Glutamatergic neuron (in vitro differentiated cells): Measurements from ENCODE around the gene MRFAP1. TPM values are rescaled to one million over a fixed set of nuclear protein-coding genes. Genes with fewer than 3 reads are reported as not detected.

Experiments used
- DNase-seq: peaks from one replicate; pipeline ENCODE4 v3.0.0; 2022
- H3K27ac Mint-ChIP-seq: one replicate; pipeline ENCODE4 v1.8.0; 2020; ENCODE audit warnings: mild to moderate bottlenecking, mixed read lengths, inconsistent platforms; ENCODE audit not compliant: unreplicated experiment
- H3K27me3 Mint-ChIP-seq: one replicate; pipeline ENCODE4 v1.8.0; 2020; ENCODE audit warnings: mild to moderate bottlenecking, moderate library complexity, mixed read lengths, inconsistent platforms; ENCODE audit not compliant: unreplicated experiment
- H3K36me3 Mint-ChIP-seq: one replicate; pipeline ENCODE4 v1.8.0; 2020; ENCODE audit warnings: mild to moderate bottlenecking, mixed read lengths, inconsistent platforms; ENCODE audit not compliant: unreplicated experiment
- H3K4me1 Mint-ChIP-seq: one replicate; pipeline ENCODE4 v1.8.0; 2020; ENCODE audit warnings: mild to moderate bottlenecking, low read depth, mixed read lengths, inconsistent platforms; ENCODE audit not compliant: unreplicated experiment
- H3K4me3 Mint-ChIP-seq: one replicate; pipeline ENCODE4 v1.8.0; 2020; ENCODE audit warnings: mild to moderate bottlenecking, mixed read lengths, inconsistent platforms; ENCODE audit not compliant: unreplicated experiment
- H3K9me3 Mint-ChIP-seq: one replicate; pipeline ENCODE4 v1.8.0; 2020; ENCODE audit warnings: mild to moderate bottlenecking, moderate library complexity, mixed read lengths, inconsistent platforms; ENCODE audit not compliant: unreplicated experiment
- CTCF ChIP-seq: fragments of 200-600 bp; sonication (generic); IDR thresholded peaks from one replicate; pipeline ENCODE4 v1.5.0; 2021; ENCODE audit not compliant: partially characterized antibody, unreplicated experiment
- total RNA-seq: library from RNA; stranded (reverse); fragmentation: NEBNext Ultra II Directional; extraction: Animal tissue kit (Norgen Biotek cat#: 25700); gene quantifications from one replicate; pipeline ENCODE4 v1.2.1, GENCODE V29; 2021; ENCODE audit not compliant: unreplicated experiment

MRFAP1 gene
- total RNA-seq, 1 donor from 2014 or later: 226 TPM

GRCh38 chr4:6619116-6619465 lies 21.4 kb upstream of the MRFAP1 start:
- Mint-ChIP-seq H3K9me3 (peaks cover 12% of the 10 kb centered on the region), H3K27ac (no peak overlapping the region), H3K4me3 (no peak overlapping the region), H3K27me3 (peaks cover 3% of the 10 kb centered on the region), H3K36me3 (peaks cover 6% of the 10 kb centered on the region), H3K4me1 (peaks cover 2% of the 10 kb centered on the region)
- DNase-seq: no peak
- no peak for TF ChIP-seq CTCF

- H3K27me3 Mint-ChIP-seq: peaks cover 3% of the 10 kb centered on the region
- no peak overlapping the region for H3K4me3 Mint-ChIP-seq
- H3K36me3 Mint-ChIP-seq: peaks cover 6% of the 10 kb centered on the region
- peaks cover 2% of the 10 kb centered on the region for H3K4me1 Mint-ChIP-seq
- DNase-seq: no peak
- TF ChIP-seq CTCF: no peak
- peaks cover 12% of the 10 kb centered on the region for H3K9me3 Mint-ChIP-seq
- H3K27ac Mint-ChIP-seq: no peak overlapping the region
These were observed 20.8 kb upstream of the MRFAP1 start for GRCh38 chr4:6619466-6620255.

GRCh38 chr4:6620296-6620695 lies 20.2 kb upstream of the MRFAP1 start:
- Mint-ChIP-seq H3K27me3 (peaks cover 3% of the 10 kb centered on the region), H3K36me3 (peaks cover 6% of the 10 kb centered on the region), H3K4me3 (no peak overlapping the region), H3K27ac (peak overlapping the region; percentile 22), H3K9me3 (peaks cover 12% of the 10 kb centered on the region), H3K4me1 (peaks cover 2% of the 10 kb centered on the region)
- DNase-seq: no peak
- no peak for TF ChIP-seq CTCF

GRCh38 chr4:6620891-6621555 lies 19.5 kb upstream of the MRFAP1 start:
- Mint-ChIP-seq H3K9me3 (peaks cover 12% of the 10 kb centered on the region), H3K27ac (no peak overlapping the region), H3K4me3 (no peak overlapping the region), H3K4me1 (peaks cover 2% of the 10 kb centered on the region), H3K27me3 (peaks cover 3% of the 10 kb centered on the region), H3K36me3 (peaks cover 6% of the 10 kb centered on the region)
- no peak for DNase-seq
- TF ChIP-seq CTCF: no peak

- no peak for DNase-seq
- peaks cover 12% of the 10 kb centered on the region for H3K9me3 Mint-ChIP-seq
- peaks cover 2% of the 10 kb centered on the region for H3K4me1 Mint-ChIP-seq
- peaks cover 5% of the 10 kb centered on the region for H3K36me3 Mint-ChIP-seq
- no peak for TF ChIP-seq CTCF
- no peak overlapping the region for H3K27ac Mint-ChIP-seq
- H3K27me3 Mint-ChIP-seq: peaks cover 3% of the 10 kb centered on the region
- H3K4me3 Mint-ChIP-seq: no peak overlapping the region
These were observed 18.9 kb upstream of the MRFAP1 start for GRCh38 chr4:6621556-6621927.
